SU-DHL-6 (cell line): Measurements from ENCODE around the gene OR2T34.
"Not testable (repeated sequence)": the region's sequence is repeated elsewhere in the genome, so short reads cannot be mapped to it uniquely, and the experiment has no call there.

ENCODE experiments used
- H2AFZ ChIP-seq: fragments of 200-600 bp; sonication (generic); 2 replicates; pipeline ENCODE4 v1.6.1; 2014; ENCODE audit warnings: low read depth, mild to moderate bottlenecking, moderate library complexity, mixed read lengths, antibody characterized with exemption, low read length; ENCODE audit not compliant: severe bottlenecking
- H3F3A ChIP-seq: fragments of 200-600 bp; shearing (Covaris generic); 2 replicates; pipeline ENCODE4 v1.6.0; 2016; ENCODE audit warnings: antibody characterized with exemption, mild to moderate bottlenecking; ENCODE audit not compliant: insufficient read depth
- H3K27ac ChIP-seq: fragments of 200-600 bp; sonication (generic); 2 replicates; pipeline ENCODE4 v1.5.1; 2016; ENCODE audit warnings: low read depth, mild to moderate bottlenecking, low read length, moderate library complexity, mixed read lengths
- H3K27me3 ChIP-seq: fragments of 200-600 bp; sonication (generic), shearing (Covaris generic); 2 replicates; pipeline ENCODE4 v1.6.0; 2014; ENCODE audit warnings: mild to moderate bottlenecking, low read length
- H3K36me3 ChIP-seq: fragments of 200-600 bp; sonication (generic); 2 replicates; pipeline ENCODE4 v1.6.1; 2014; ENCODE audit warnings: mild to moderate bottlenecking, low read length, mixed read lengths
- H3K4me2 ChIP-seq: fragments of 300-600, 200-600 bp; shearing (Covaris generic), sonication (generic); 2 replicates; pipeline ENCODE4 v1.6.0; 2014; ENCODE audit warnings: low read length, low read depth, mild to moderate bottlenecking; ENCODE audit not compliant: poor library complexity, severe bottlenecking
- H3K4me3 ChIP-seq: fragments of 200-600 bp; sonication (generic); 2 replicates; pipeline ENCODE4 v1.5.1; 2014; ENCODE audit warnings: antibody characterized with exemption, low read length, mild to moderate bottlenecking, mixed read lengths; ENCODE audit not compliant: insufficient read depth, poor library complexity, severe bottlenecking
- H3K79me2 ChIP-seq: fragments of 200-600 bp; sonication (generic); 2 replicates; pipeline ENCODE4 v1.6.1; 2014; ENCODE audit warnings: mild to moderate bottlenecking, low read length, moderate library complexity; ENCODE audit not compliant: insufficient read depth
- H3K9ac ChIP-seq: fragments of 200-600 bp; sonication (generic); 2 replicates; pipeline ENCODE4 v1.7.0; 2014; ENCODE audit warnings: mild to moderate bottlenecking, low read length
- H3K9me2 ChIP-seq: fragments of 200-600 bp; sonication (generic); replicated peaks from 2 replicates; pipeline ENCODE4 v1.6.1; 2014; ENCODE audit warnings: low read length; ENCODE audit not compliant: insufficient read depth
- H3K9me3 ChIP-seq: fragments of 200-600 bp; sonication (generic); 2 replicates; pipeline ENCODE4 v1.6.1; 2014; ENCODE audit warnings: low read length, mixed read lengths; ENCODE audit not compliant: insufficient read depth
- H4K20me1 ChIP-seq: fragments of 200-600 bp; sonication (generic); 2 replicates; pipeline ENCODE4 v1.6.1; 2014; ENCODE audit warnings: low read depth, mild to moderate bottlenecking, antibody characterized with exemption, low read length, moderate library complexity, mixed read lengths
- EZH2phosphoT487 ChIP-seq: fragments of 200-600 bp; sonication (generic), shearing (Covaris generic); conservative IDR thresholded peaks from 2 replicates; pipeline ENCODE4 v1.6.1; 2018; ENCODE audit warnings: mild to moderate bottlenecking, antibody characterized with exemption, low read length, moderate library complexity, mixed read lengths
- TF ChIP-seq, protein P1 (sequence below): fragments of 200-600 bp; sonication (generic); IDR thresholded peaks from one replicate; pipeline ENCODE4 v1.5.1; 2017; ENCODE audit warnings: antibody characterized with exemption, mild to moderate bottlenecking, low read length, moderate library complexity; ENCODE audit not compliant: insufficient read depth, poor library complexity, severe bottlenecking

OR2T34 gene

GRCh38 chr1:248589334-248589733, 14.8 kb upstream of the OR2T34 start:
- TF ChIP-seq EZH2phosphoT487, result no peak
- TF ChIP-seq, protein P1, sequence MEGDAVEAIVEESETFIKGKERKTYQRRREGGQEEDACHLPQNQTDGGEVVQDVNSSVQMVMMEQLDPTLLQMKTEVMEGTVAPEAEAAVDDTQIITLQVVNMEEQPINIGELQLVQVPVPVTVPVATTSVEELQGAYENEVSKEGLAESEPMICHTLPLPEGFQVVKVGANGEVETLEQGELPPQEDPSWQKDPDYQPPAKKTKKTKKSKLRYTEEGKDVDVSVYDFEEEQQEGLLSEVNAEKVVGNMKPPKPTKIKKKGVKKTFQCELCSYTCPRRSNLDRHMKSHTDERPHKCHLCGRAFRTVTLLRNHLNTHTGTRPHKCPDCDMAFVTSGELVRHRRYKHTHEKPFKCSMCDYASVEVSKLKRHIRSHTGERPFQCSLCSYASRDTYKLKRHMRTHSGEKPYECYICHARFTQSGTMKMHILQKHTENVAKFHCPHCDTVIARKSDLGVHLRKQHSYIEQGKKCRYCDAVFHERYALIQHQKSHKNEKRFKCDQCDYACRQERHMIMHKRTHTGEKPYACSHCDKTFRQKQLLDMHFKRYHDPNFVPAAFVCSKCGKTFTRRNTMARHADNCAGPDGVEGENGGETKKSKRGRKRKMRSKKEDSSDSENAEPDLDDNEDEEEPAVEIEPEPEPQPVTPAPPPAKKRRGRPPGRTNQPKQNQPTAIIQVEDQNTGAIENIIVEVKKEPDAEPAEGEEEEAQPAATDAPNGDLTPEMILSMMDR, result no peak
- Histone ChIP-seq H3K9me2 (no peaks in the 10 kb centered on the region), H2AFZ (no peak overlapping the region), H3K4me3 (no peak overlapping the region), H3K79me2 (no peaks in the 10 kb centered on the region), H4K20me1 (no peaks in the 10 kb centered on the region), H3K27me3 (no peaks in the 10 kb centered on the region), H3K9ac (no peak overlapping the region), H3K4me2 (no peak overlapping the region), H3F3A (no peaks in the 10 kb centered on the region), H3K9me3 (no peaks in the 10 kb centered on the region), H3K36me3 (no peaks in the 10 kb centered on the region), H3K27ac (no peak overlapping the region)

- no peak for TF ChIP-seq EZH2phosphoT487
- TF ChIP-seq, protein P1, result no peak
- Histone ChIP-seq H3F3A (no peaks in the 10 kb centered on the region), H3K4me3 (no peak overlapping the region), H3K9ac (no peak overlapping the region), H4K20me1 (no peaks in the 10 kb centered on the region), H3K4me2 (no peak overlapping the region), H3K9me3 (no peaks in the 10 kb centered on the region), H2AFZ (no peak overlapping the region), H3K36me3 (no peaks in the 10 kb centered on the region), H3K9me2 (no peaks in the 10 kb centered on the region), H3K27me3 (no peaks in the 10 kb centered on the region), H3K79me2 (no peaks in the 10 kb centered on the region), H3K27ac (no peak overlapping the region)
These were observed 10.7 kb upstream of the OR2T34 start for GRCh38 chr1:248585266-248585665.

- Histone ChIP-seq H3K9me3 (no peaks in the 10 kb centered on the region), H3K27ac (no peak overlapping the region), H4K20me1 (no peaks in the 10 kb centered on the region), H2AFZ (no peak overlapping the region), H3K36me3 (no peaks in the 10 kb centered on the region), H3K4me2 (no peak overlapping the region), H3K4me3 (no peak overlapping the region), H3K9me2 (no peaks in the 10 kb centered on the region), H3F3A (no peaks in the 10 kb centered on the region), H3K79me2 (no peaks in the 10 kb centered on the region), H3K9ac (no peak overlapping the region), H3K27me3 (no peaks in the 10 kb centered on the region)
- no peak for TF ChIP-seq EZH2phosphoT487
- TF ChIP-seq, protein P1, result no peak
These were observed 1.9 kb upstream of the OR2T34 start for GRCh38 chr1:248576260-248576980.

GRCh38 chr1:248573856-248574255, 701 bp downstream of the OR2T34 start:
- not testable (repeated sequence) for H3F3A ChIP-seq, H3K4me2 ChIP-seq

DNA sequence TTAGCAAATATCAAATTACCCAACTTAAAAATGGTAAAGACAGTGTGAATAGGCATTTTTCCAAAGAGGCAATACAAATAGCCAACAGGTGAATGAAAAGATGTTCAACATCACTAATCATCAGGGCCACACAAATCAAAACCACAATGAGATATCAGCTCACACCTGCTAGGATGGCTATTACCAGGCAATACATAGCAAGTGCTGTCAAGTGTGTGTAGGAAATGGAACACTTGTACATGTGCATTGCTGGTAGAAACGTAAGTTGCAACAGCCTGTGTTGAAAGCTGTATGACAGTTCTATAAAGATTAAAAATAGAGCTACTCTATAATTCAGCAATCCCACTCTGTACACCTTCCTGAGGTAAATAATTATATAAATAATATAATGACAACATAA, 2.5 kb downstream of the OR2T34 start:
- H3K27me3 ChIP-seq, H3K4me3 ChIP-seq, H3K9me3 ChIP-seq, H2AFZ ChIP-seq, H3K79me2 ChIP-seq, H3K27ac ChIP-seq, H3K36me3 ChIP-seq, H3F3A ChIP-seq, H3K4me2 ChIP-seq, H3K9me2 ChIP-seq, H3K9ac ChIP-seq, H4K20me1 ChIP-seq: not testable (repeated sequence)

More at GRCh38 chr1:248573856-248574255, 701 bp downstream of the OR2T34 start:
- H3K79me2 ChIP-seq, H3K9me2 ChIP-seq, H3K36me3 ChIP-seq, H3K27ac ChIP-seq, H4K20me1 ChIP-seq, H3K9me3 ChIP-seq, H3K4me3 ChIP-seq, H3K9ac ChIP-seq, H3K27me3 ChIP-seq, H2AFZ ChIP-seq: not testable (repeated sequence)

- not testable (repeated sequence) for H3K9me2 ChIP-seq, H3K36me3 ChIP-seq, H3K4me2 ChIP-seq, H3K9me3 ChIP-seq, H3K4me3 ChIP-seq, H2AFZ ChIP-seq, H3K27me3 ChIP-seq, H3K9ac ChIP-seq, H3K27ac ChIP-seq, H4K20me1 ChIP-seq, H3K79me2 ChIP-seq, H3F3A ChIP-seq
These were observed 3.7 kb downstream of the OR2T34 start for GRCh38 chr1:248570811-248571210.
